Hypothalamus (tissue), 51 donors: ENCODE measurements around the gene CALCOCO2.
"Not testable (repeated sequence)": the region's sequence is repeated elsewhere in the genome, so short reads cannot be mapped to it uniquely, and the experiment has no call there.

Source experiments
- DNase-seq, 51 donors: peaks; one replicate each; lab custom pipeline; 2025; lab: John Stamatoyannopoulos, UW

The CALCOCO2 gene

GRCh38 chr17:48820936-48821335 is 9.9 kb upstream of the CALCOCO2 start:
- not testable (repeated sequence) for DNase-seq

DNA sequence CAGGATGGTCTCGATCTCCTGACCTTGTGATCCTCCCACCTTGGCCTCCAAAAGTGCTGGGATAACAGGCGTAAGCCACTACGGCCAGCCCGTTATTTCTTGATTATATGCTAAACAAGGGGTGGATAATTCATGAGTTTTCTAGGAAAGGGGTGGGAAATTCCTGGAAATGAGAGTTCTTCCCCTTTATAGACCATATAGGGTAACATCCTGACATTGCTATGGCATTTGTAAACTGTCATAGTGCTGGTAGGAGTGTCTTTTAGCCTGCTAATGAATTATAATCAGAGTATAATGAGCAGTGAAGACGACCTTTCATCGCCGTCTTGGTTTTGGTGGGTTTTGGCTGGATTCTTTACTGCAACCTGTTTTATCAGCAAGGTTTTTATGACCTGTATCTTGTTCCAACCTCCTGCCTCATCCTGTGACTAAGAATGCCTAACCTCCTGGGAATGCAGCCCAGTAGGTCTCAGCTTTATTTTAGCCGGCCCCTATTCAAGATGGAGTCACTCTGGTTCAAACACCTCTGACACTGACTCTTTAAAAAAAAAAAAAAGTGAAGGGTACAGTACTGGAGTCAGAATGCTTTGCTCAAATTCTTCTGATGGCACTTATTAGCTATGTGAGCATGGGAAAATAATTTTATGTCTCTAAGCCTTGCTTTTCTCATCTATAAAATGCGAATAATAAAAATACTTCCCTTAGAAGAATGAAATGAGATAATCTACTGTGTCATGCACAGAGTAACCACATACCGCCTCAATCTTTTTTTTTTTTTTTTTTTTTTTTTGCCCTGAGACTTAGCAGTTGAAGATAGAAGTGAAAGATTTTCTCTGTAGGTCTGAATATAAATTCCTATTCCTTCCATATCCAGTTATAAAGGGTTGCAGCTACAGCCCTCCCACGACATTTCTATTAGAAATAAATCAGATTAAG is 5.1 kb upstream of the CALCOCO2 start:
- DNase-seq: no peak

- no peak for DNase-seq
These were observed 681 bp downstream of the CALCOCO2 start for GRCh38 chr17:48831549-48831883.

- DNase-seq: no peak
These were observed 4.1 kb downstream of the CALCOCO2 start for GRCh38 chr17:48834973-48835372.

GRCh38 chr17:48835971-48836370 is 5.1 kb downstream of the CALCOCO2 start:
- DNase-seq: no peak

DNA sequence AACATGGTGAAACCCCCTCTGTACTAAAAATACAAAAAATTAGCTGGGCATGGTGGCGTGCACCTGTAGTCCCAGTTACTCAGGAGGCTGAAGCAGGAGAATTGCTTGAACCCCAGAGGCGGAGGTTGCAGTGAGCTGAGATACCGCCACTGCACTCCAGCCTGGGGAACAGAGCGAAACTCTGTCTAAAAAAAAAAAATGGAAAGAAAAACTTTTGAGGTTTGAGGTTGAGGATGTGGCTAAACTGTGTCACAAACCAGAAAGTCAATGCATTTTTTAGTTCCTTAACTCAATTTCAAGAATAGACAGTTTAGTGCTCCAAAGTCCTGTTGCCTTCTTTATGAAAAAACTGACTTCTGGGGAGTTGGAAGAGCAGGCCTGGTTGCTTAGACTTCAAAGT is 6.6 kb downstream of the CALCOCO2 start:
- not testable (repeated sequence) for DNase-seq

GRCh38 chr17:48840441-48840840 is 9.6 kb downstream of the CALCOCO2 start:
- no peak for DNase-seq

GRCh38 chr17:48841395-48841831 is 10.6 kb downstream of the CALCOCO2 start:
- peak in 14 of 51 donors; percentile 2 to 63 (median 18) for DNase-seq

DNA sequence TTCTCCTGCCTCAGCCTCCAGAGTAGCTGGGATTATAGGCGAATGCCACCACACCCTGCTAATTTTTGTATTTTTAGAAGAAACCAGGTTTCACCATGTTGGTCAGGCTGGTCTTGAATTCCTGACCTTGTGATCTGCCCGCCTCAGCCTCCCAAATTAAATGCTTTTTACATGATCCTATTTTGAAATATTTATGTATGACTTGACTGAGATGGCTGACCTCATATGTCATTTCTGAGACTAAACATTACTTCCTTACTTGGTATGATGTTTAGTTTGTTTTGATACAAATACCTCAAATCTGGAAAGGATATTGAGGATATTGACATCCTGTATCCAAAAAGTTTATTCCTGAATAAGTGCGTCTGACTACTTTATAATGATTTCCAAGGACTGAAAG is 11.9 kb downstream of the CALCOCO2 start:
- no peak for DNase-seq

- DNase-seq: peak in 1 of 51 donors; percentile 3
These were observed 12.5 kb downstream of the CALCOCO2 start for GRCh38 chr17:48843187-48843900.

GRCh38 chr17:48850792-48851323 is 20.0 kb downstream of the CALCOCO2 start:
- no peak for DNase-seq

- DNase-seq: no peak
These were observed 24.1 kb downstream of the CALCOCO2 start for GRCh38 chr17:48854774-48855476.

DNA sequence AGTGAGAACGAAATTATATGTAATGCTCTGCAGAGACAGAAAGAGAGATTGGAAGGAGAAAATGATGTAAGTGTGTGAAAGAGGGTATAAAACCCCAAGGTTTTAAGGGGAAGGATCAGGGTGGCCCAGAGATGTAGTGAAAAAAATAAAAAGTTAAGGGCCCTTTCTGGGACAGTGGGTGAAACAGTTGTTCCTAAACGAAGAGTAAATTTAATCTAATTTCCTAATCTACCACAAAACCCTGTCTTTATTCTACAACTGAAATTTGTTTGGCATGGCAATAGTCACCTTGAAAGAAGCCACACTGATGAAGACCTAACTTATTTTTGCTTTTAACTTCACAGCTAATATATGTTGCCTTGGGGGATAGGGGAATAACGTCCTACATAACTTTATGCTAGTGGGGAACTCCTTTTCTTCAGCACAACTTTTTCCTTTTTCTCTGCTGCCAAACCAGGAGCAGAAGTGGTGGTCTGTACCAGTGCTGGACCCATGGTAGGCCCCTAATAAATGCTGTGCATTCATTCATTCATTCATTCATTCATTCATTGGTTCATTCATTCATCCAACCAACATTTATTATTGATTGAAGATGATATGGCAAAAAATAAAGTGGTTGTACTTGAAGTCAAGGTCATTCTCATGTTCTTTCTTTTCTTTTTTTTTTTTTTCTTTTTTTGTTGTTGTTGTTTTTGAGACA is 25.4 kb downstream of the CALCOCO2 start:
- DNase-seq: no peak

DNA sequence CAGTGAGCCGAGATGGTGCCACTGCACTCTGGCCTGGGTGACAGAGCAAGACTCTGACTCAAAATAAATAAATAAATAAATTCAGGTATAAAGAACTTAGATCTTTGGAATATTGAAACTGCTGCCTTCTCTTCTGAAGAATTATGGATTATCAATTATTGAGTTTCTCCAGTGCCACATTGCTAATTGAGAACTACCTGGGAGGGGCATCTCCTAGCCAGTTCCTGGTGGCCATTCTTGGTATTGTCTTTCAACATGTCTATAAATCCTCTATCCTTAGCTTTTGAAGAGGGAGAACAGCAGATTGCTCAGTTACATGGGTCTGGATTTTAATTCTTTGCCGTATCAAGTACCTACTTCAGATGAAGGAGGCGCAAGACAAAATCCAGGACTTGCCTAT is 29.2 kb downstream of the CALCOCO2 start:
- no peak for DNase-seq

- no peak for DNase-seq
These were observed 29.6 kb downstream of the CALCOCO2 start for GRCh38 chr17:48860456-48860855.

DNA sequence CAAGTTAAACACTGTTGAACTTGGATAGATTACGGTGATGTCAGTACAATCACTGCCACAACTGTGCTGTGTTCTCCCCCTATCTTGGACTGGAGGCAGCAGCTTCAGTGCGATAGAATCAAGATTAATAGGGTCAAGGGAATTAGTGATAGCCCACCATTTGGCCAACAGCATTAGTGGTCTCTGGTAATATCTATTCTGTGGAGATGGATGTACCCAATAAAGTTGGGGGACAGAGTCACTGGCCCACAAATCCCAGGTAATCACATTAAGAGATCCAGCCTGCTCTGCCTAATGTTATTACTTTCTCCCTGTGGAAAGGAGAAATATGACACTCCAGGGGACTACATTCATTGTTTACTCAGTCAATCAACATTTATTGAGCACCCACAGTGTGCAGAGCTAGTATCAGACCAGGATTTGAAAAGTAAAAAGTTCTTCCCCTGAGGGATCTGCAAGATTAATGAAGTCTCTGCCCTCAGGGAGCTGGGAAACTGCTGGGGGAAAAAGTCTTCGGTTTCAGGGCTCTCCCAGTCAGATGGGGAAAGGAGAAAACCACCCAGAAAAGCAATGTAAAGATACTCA is 38.2 kb downstream of the CALCOCO2 start:
- DNase-seq: no peak

- DNase-seq: no peak
These were observed 39.0 kb downstream of the CALCOCO2 start for GRCh38 chr17:48869821-48870318.

- no peak for DNase-seq
These were observed 40.3 kb downstream of the CALCOCO2 start for GRCh38 chr17:48871035-48871550.

DNA sequence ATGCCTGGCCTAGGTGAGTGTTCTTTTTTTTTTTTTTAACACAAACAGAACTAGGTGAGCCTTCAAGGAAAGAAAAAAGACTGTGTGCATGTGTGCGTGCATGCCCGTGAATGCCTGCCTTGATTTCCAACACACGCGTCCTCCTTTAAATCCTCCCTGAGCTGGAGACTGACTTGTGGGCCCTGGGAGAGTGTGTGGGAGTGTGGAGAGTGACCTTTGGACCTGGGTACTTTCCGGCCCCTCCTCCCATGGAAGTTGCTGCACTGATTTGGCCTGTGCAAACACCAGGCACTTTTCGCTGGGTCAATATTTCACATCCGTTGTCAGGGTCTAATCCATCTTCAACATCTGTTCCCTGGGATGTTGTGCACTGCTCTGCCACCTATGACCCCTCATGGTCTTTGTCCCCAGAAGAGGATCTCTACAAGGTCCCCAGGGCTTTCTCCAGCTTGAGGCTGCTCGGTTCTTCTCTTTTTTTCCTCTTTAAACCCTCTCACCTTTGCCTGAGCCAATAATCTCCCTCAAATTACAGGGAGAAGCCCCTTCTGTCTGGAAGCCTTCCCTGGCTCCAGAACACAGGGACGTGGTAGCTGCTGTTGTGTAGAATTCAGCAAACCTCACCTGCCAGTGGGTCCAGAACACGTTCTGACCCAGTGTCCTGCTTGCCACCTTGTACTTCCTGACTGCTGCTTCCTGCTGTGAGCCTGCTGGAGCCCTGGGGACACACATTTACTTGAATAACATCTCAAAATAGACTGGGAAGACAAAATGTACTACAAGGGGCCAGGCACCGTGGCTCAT is 40.9 kb downstream of the CALCOCO2 start:
- no peak for DNase-seq
